GM12878 (cell line): ENCODE measurements around the gene GGNBP2. TPM values are rescaled to one million over a fixed set of nuclear protein-coding genes. Genes with fewer than 3 reads are reported as not detected.

ENCODE experiments used
- ATAC-seq: fragments of 200-7000 bp; cut with Tn5 transposase; 3 replicates; pipeline ENCODE4 v1.9.1; 2020; ENCODE audit warnings: mild to moderate bottlenecking, moderate library complexity
- BruUV-seq: library from RNA; stranded (reverse); fragments of 400-500 nt; replicated peaks from 2 replicates; lab custom pipeline; 2021; lab: Mats Ljungman, UMichigan
- CTCF ChIA-PET: fragments of 300-600 bp; sonication (Branson Sonifier 250); formaldehyde crosslinking; extraction: SDS; loops from one replicate; lab custom pipeline; 2021; ENCODE audit warnings: inconsistent platforms; lab: Yijun Ruan, JAX
- POLR2A ChIA-PET: fragments of 350-600 bp; formaldehyde crosslinking; extraction: SDS; loops from one replicate; lab custom pipeline; 2021; ENCODE audit warnings: inconsistent platforms; lab: Charles Lee
- RAD21 ChIA-PET: fragments of 300-600 bp; sonication (Branson Sonifier 250); formaldehyde crosslinking; loops from one replicate; lab custom pipeline; 2023; ENCODE audit warnings: antibody characterized with exemption; ENCODE audit not compliant: unreplicated experiment; lab: Charles Lee
- SMC1A ChIA-PET: fragments of 300-600 bp; sonication (Branson Sonifier 250); formaldehyde crosslinking; loops from one replicate; lab custom pipeline; 2023; ENCODE audit not compliant: unreplicated experiment, uncharacterized antibody; lab: Charles Lee
- DNase-seq: peaks from one replicate; pipeline ENCODE4 v3.0.0-alpha.2; 2011; ENCODE audit warnings: low read depth, low spot score
- FAIRE-seq: peaks from 3 replicates; lab custom pipeline; 2011; peaks lifted over from hg19 to GRCh38; lab: Jason Lieb, UNC
- H2AFZ ChIP-seq: 2 replicates; pipeline ENCODE4 v1.6.0; 2011; ENCODE audit warnings: low read depth, low read length, control low read depth; ENCODE audit not compliant: control insufficient read depth
- H3K27ac ChIP-seq: 2 replicates; pipeline ENCODE4 v1.5.1; 2011; ENCODE audit warnings: control low read depth; ENCODE audit not compliant: control insufficient read depth, insufficient read depth
- H3K27me3 ChIP-seq, 2 experiments: replicated peaks in 1 of 2; 2 replicates each; pipeline versions ENCODE4 v1.6.0 to v1.6.1; 2011; ENCODE audit warnings: low read length in 1 of 2; ENCODE audit not compliant: control insufficient read depth in 2 of 2, insufficient read depth in 2 of 2
- H3K36me3 ChIP-seq, 2 experiments: 2 replicates each; pipeline ENCODE4 v1.5.1; 2011; ENCODE audit warnings: low read length in 1 of 2; ENCODE audit not compliant: control insufficient read depth in 2 of 2, insufficient read depth in 2 of 2
- H3K4me1 ChIP-seq: 2 replicates; pipeline ENCODE4 v1.6.1; 2011; ENCODE audit warnings: mild to moderate bottlenecking, low read length, moderate library complexity, mixed read lengths; ENCODE audit not compliant: control insufficient read depth, insufficient read depth
- H3K4me2 ChIP-seq: 2 replicates; pipeline ENCODE4 v1.6.0; 2011; ENCODE audit warnings: control low read depth; ENCODE audit not compliant: control insufficient read depth, insufficient read depth
- H3K4me3 ChIP-seq: fragments of 200-600 bp; sonication (generic); 2 replicates; pipeline ENCODE4 v1.5.1; 2016
- H3K79me2 ChIP-seq: 2 replicates; pipeline ENCODE4 v1.6.0; 2011; ENCODE audit warnings: low read length; ENCODE audit not compliant: control insufficient read depth, insufficient read depth
- H3K9ac ChIP-seq: 2 replicates; pipeline ENCODE4 v1.8.0; 2011; ENCODE audit warnings: low read length, control low read depth, mixed read lengths; ENCODE audit not compliant: control insufficient read depth, insufficient read depth
- H3K9me3 ChIP-seq: replicated peaks from 3 replicates; pipeline ENCODE4 v1.5.1; 2011; ENCODE audit warnings: mild to moderate bottlenecking, low read length; ENCODE audit not compliant: control insufficient read depth, insufficient read depth
- H4K20me1 ChIP-seq: 2 replicates; pipeline ENCODE4 v1.6.0; 2011; ENCODE audit not compliant: control insufficient read depth, insufficient read depth
- BHLHE40 ChIP-seq, 2 experiments: fragments of 450-650 bp in 1 of 2; IDR thresholded peaks; 2 replicates each; pipeline ENCODE4 v1.6.1; 2011 to 2017; ENCODE audit warnings: low read depth in 2 of 2, borderline replicate concordance in 1 of 2, improper control_type of control experiment in 1 of 2, low read length in 1 of 2, mild to moderate bottlenecking in 1 of 2
- NR2F1 ChIP-seq: fragments of 450-650 bp; conservative IDR thresholded peaks from 2 replicates; pipeline ENCODE4 v1.6.1; 2017; ENCODE audit warnings: mild to moderate bottlenecking
- POLR2AphosphoS5 ChIP-seq: IDR thresholded peaks from 2 replicates; pipeline ENCODE4 v1.6.1; 2011; ENCODE audit warnings: mild to moderate bottlenecking, low read length, inconsistent platforms
- ZNF217 ChIP-seq: fragments of 450-650 bp; IDR thresholded peaks from 2 replicates; pipeline ENCODE4 v1.6.1; 2017; ENCODE audit warnings: antibody characterized with exemption, mild to moderate bottlenecking
- WGBS: methylation state at CpG from one replicate; pipeline ENCODE4 v1.1.6; 2016; ENCODE audit warnings: low lambda C conversion rate; ENCODE audit not compliant: insufficient replicate concordance, insufficient coverage; ENCODE audit errors: missing lambda C conversion rate; 5-methylcytosine and 5-hydroxymethylcytosine counted together
- in situ Hi-C: fragments of 300-500 bp; cut with MboI; formaldehyde crosslinking; loops from 9 replicates; pipeline ENCODE4 v1.14.3; 2018; ENCODE audit warnings: mixed read lengths
- intact Hi-C: fragments of 100-400 bp; cut with micrococcal nuclease; formaldehyde crosslinking; loops from one replicate; pipeline ENCODE4 v1.14.2; 2022; ENCODE audit not compliant: unreplicated experiment
- polyA plus RNA-seq, 11 experiments: library from polyadenylated mRNA; depleted of rRNA in 4 of 11; unstranded in 6 of 11; stranded (reverse) in 5 of 11; fragments of >200 nt; fragmentation: Nextera tagmentation in 4 of 11; fragmentation: Illumina TruSeq in 1 of 11; extraction: Ambion mirVana in 4 of 11; extraction: Trizol in 1 of 11; gene quantifications; 1 replicate in 1 of 11; 2 replicates in 10 of 11; pipeline versions ENCODE4 v1.2.1 to v1.2.3, GENCODE V29; 2011 to 2016; ENCODE audit warnings: inconsistent platforms in 2 of 11, missing spikeins in 2 of 11, low read depth in 1 of 11
- total RNA-seq, 4 experiments: library from RNA; depleted of rRNA in 3 of 4; stranded (reverse); fragments of >200 nt in 3 of 4; fragmentation: Illumina TruSeq in 1 of 4; extraction: Trizol in 1 of 4; gene quantifications; 2 replicates each; pipeline versions ENCODE4 v1.2.1 to v1.2.3, GENCODE V29; 2013 to 2021
- TF ChIP-seq, protein P1 (sequence below): fragments of 450-650 bp; IDR thresholded peaks from 2 replicates; pipeline ENCODE4 v1.6.1; 2017; ENCODE audit warnings: mild to moderate bottlenecking, low read depth, inconsistent platforms; ENCODE audit not compliant: poor library complexity, severe bottlenecking
- TF ChIP-seq, protein P2 (sequence below): fragments of 450-650 bp; IDR thresholded peaks from 2 replicates; pipeline ENCODE4 v1.6.1; 2017; ENCODE audit warnings: antibody characterized with exemption, mild to moderate bottlenecking, moderate library complexity
- TF ChIP-seq, protein P3 (sequence below), 3 experiments: IDR thresholded peaks in 2 of 3; conservative IDR thresholded peaks in 1 of 3; 2 replicates each; pipeline ENCODE4 v1.5.1; 2011; ENCODE audit warnings: low read depth in 3 of 3, low read length in 3 of 3, mild to moderate bottlenecking in 3 of 3, control low read depth in 2 of 3, moderate library complexity in 2 of 3, inconsistent platforms in 1 of 3, mixed read lengths in 1 of 3; ENCODE audit not compliant: control insufficient read depth in 2 of 3, insufficient read depth in 1 of 3; ENCODE audit errors: extremely low read depth in 1 of 3
- TF ChIP-seq, protein P4 (sequence below): fragments of 450-650 bp; IDR thresholded peaks from 2 replicates; pipeline ENCODE4 v1.6.1; 2018; ENCODE audit warnings: mild to moderate bottlenecking, low read depth, moderate library complexity; ENCODE audit not compliant: partially characterized antibody

Gene GGNBP2
- total and polyA plus RNA-seq, 10 of the 15 experiments (the other 5 are each of a cell fraction or from before 2014, with no cell fraction given), result 36.3 to 82.0 (median 50.0) TPM

DNA sequence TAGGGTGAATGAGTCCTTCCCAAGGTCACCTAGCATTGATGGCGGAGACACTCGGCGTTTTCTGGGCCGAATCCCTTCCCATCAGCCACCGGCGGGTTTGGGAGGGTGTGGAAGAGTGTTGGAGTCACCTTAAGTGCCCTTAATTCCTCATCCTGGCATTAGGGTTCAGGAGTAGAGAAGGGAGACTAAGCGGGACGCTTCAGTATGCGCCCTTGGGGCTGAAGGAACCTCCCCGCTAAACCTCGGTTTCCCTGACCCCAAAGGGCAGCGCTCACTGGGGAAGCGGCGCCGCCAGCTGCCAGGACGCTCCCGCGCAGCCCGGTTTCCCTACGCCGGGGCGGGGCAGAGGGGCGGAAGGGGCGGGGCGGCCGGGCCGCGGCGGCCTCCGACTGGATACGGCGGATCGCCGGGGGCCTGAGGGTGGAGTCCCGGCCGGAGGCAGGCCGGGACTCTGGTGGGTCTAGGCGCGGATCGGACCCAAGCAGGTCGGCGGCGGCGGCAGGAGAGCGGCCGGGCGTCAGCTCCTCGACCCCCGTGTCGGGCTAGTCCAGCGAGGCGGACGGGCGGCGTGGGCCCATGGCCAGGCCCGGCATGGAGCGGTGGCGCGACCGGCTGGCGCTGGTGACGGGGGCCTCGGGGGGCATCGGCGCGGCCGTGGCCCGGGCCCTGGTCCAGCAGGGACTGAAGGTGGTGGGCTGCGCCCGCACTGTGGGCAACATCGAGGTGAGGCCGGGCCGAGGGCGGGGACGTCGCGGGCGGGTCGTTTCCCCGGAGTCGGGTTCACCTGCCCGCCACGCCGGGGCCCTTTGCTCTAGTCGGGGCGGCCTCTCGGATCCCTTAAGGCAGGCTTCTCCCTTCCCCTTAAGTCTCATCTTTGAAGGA is 47.0 kb downstream of the GGNBP2 start, which contains the start of gene DHRS11:
Gene DHRS11 (plus strand): TSS at position 446 of the 882 bp plus-strand sequence. CDS start 131 bp downstream, at position 577.
- Histone ChIP-seq H2AFZ (peak within 1 kb of the TSS; percentile 75), H3K9me3 (no peaks in the 10 kb centered on the region), H4K20me1 (no peaks in the 10 kb centered on the region), H3K27ac (peak within 1 kb of the TSS; percentile 43; the same call in 1 of the 2 replicates), H3K36me3 (peaks cover 5 to 10% of the 10 kb centered on the region in 2 experiments), H3K9ac (peak within 1 kb of the TSS; percentile 70), H3K27me3 (no peaks in the 10 kb centered on the region), H3K4me1 (peaks cover 16% of the 10 kb centered on the region), H3K79me2 (no peaks in the 10 kb centered on the region), H3K4me3 (peak within 1 kb of the TSS; percentile 84), H3K4me2 (peak within 1 kb of the TSS; percentile 91)
- peak; percentile 98 for ATAC-seq
- ChIA-PET SMC1A (interaction anchor here (1.2 to 2.5 kb wide), 2 partner anchors 9 to 11 kb away, joined by 3 to 15 read pairs; partner anchors contain the start of gene MRM1), RAD21 (interaction anchor here (1.0 to 3.7 kb wide), 2 partner anchors 10 to 622 kb away, joined by 3 to 18 read pairs; partner anchors contain the start of gene MRM1), CTCF (interaction anchor here (0.9 to 2.6 kb wide), 3 partner anchors 11 to 57 kb away, joined by 3 to 30 read pairs (median 4); partner anchors contain the start of genes MRM1, MYO19 and PIGW), POLR2A (interaction anchor here (1.0 to 1.3 kb wide), 2 partner anchors 10 to 47 kb away, joined by 4 to 6 read pairs; partner anchors contain the start of genes GGNBP2 and MRM1)
- in situ Hi-C loops (no loop called here), intact Hi-C loops (no loop called here)
- WGBS, result 1% methylated on average over 48 of the region's 87 CpGs
- no peak for FAIRE-seq
- DNase-seq, result no peak
- BruUV-seq, result no TSS peak
- TF ChIP-seq POLR2AphosphoS5, result peak; percentile 29; the same call in 1 of the 2 replicates
- TF ChIP-seq, protein P1, sequence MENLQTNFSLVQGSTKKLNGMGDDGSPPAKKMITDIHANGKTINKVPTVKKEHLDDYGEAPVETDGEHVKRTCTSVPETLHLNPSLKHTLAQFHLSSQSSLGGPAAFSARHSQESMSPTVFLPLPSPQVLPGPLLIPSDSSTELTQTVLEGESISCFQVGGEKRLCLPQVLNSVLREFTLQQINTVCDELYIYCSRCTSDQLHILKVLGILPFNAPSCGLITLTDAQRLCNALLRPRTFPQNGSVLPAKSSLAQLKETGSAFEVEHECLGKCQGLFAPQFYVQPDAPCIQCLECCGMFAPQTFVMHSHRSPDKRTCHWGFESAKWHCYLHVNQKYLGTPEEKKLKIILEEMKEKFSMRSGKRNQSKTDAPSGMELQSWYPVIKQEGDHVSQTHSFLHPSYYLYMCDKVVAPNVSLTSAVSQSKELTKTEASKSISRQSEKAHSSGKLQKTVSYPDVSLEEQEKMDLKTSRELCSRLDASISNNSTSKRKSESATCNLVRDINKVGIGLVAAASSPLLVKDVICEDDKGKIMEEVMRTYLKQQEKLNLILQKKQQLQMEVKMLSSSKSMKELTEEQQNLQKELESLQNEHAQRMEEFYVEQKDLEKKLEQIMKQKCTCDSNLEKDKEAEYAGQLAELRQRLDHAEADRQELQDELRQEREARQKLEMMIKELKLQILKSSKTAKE, result no peak
- TF ChIP-seq, protein P2, sequence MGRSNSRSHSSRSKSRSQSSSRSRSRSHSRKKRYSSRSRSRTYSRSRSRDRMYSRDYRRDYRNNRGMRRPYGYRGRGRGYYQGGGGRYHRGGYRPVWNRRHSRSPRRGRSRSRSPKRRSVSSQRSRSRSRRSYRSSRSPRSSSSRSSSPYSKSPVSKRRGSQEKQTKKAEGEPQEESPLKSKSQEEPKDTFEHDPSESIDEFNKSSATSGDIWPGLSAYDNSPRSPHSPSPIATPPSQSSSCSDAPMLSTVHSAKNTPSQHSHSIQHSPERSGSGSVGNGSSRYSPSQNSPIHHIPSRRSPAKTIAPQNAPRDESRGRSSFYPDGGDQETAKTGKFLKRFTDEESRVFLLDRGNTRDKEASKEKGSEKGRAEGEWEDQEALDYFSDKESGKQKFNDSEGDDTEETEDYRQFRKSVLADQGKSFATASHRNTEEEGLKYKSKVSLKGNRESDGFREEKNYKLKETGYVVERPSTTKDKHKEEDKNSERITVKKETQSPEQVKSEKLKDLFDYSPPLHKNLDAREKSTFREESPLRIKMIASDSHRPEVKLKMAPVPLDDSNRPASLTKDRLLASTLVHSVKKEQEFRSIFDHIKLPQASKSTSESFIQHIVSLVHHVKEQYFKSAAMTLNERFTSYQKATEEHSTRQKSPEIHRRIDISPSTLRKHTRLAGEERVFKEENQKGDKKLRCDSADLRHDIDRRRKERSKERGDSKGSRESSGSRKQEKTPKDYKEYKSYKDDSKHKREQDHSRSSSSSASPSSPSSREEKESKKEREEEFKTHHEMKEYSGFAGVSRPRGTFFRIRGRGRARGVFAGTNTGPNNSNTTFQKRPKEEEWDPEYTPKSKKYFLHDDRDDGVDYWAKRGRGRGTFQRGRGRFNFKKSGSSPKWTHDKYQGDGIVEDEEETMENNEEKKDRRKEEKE, result 0 out of 2 replicates have a peak, but pooled peaks have one; percentile 25
- peak; percentile 67 for TF ChIP-seq NR2F1
- 0 out of 2 replicates have a peak, but pooled peaks have one; percentile 30 for TF ChIP-seq ZNF217
- 0 out of 4 replicates have a peak, but pooled peaks of 1 of the 2 experiments have one; percentile 22 for TF ChIP-seq BHLHE40 (IDR thresholded peaks at IDR 0.05; ENCODE audit: borderline replicate concordance in 1 of 2, low read depth in 2 of 2, low read length in 1 of 2)
- TF ChIP-seq, protein P3, sequence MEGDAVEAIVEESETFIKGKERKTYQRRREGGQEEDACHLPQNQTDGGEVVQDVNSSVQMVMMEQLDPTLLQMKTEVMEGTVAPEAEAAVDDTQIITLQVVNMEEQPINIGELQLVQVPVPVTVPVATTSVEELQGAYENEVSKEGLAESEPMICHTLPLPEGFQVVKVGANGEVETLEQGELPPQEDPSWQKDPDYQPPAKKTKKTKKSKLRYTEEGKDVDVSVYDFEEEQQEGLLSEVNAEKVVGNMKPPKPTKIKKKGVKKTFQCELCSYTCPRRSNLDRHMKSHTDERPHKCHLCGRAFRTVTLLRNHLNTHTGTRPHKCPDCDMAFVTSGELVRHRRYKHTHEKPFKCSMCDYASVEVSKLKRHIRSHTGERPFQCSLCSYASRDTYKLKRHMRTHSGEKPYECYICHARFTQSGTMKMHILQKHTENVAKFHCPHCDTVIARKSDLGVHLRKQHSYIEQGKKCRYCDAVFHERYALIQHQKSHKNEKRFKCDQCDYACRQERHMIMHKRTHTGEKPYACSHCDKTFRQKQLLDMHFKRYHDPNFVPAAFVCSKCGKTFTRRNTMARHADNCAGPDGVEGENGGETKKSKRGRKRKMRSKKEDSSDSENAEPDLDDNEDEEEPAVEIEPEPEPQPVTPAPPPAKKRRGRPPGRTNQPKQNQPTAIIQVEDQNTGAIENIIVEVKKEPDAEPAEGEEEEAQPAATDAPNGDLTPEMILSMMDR (IDR thresholded peaks at IDR 0.05 in 2 of 3, conservative IDR thresholded peaks at IDR 0.05 in 1 of 3; ENCODE audit: control insufficient read depth in 2 of 3, extremely low read depth in 1 of 3, insufficient read depth in 1 of 3, low read depth in 3 of 3, low read length in 3 of 3), result peak in 1 of 3 experiments; percentile 39; a peak in 2 of 6 replicates
- TF ChIP-seq, protein P4, sequence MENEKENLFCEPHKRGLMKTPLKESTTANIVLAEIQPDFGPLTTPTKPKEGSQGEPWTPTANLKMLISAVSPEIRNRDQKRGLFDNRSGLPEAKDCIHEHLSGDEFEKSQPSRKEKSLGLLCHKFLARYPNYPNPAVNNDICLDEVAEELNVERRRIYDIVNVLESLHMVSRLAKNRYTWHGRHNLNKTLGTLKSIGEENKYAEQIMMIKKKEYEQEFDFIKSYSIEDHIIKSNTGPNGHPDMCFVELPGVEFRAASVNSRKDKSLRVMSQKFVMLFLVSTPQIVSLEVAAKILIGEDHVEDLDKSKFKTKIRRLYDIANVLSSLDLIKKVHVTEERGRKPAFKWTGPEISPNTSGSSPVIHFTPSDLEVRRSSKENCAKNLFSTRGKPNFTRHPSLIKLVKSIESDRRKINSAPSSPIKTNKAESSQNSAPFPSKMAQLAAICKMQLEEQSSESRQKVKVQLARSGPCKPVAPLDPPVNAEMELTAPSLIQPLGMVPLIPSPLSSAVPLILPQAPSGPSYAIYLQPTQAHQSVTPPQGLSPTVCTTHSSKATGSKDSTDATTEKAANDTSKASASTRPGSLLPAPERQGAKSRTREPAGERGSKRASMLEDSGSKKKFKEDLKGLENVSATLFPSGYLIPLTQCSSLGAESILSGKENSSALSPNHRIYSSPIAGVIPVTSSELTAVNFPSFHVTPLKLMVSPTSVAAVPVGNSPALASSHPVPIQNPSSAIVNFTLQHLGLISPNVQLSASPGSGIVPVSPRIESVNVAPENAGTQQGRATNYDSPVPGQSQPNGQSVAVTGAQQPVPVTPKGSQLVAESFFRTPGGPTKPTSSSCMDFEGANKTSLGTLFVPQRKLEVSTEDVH, result peak; percentile 29
